ENCODE results near the gene RBM7.

The RBM7 gene

GRCh38 chr11:114397349-114397982 lies 3.0 kb upstream of the RBM7 start:
- H3K9ac ChIP-seq (ENCODE audit: insufficient read length, low read depth) = no peak overlapping the region
- H3K27me3 ChIP-seq (ENCODE audit: insufficient read depth, insufficient read length) = no peaks in the 10 kb centered on the region
- H3K36me3 ChIP-seq (ENCODE audit: insufficient read depth, insufficient read length, low read length) = no peaks in the 10 kb centered on the region
- TF ChIP-seq YY1 (IDR thresholded peaks at IDR 0.05; ENCODE audit: insufficient read depth, insufficient read length) = no peak
- TF ChIP-seq ZNF274 (IDR thresholded peaks at IDR 0.05; ENCODE audit: low read depth, low read length) = no peak
- TF ChIP-seq SUZ12 (IDR thresholded peaks at IDR 0.05; ENCODE audit: extremely low read depth, insufficient read depth, insufficient read length) = no peak
- H3K4me1 ChIP-seq (ENCODE audit: insufficient read depth, insufficient read length) = no peaks in the 10 kb centered on the region
- no peaks in the 10 kb centered on the region for H3K9me3 ChIP-seq (ENCODE audit: insufficient read depth, low read length)
- H3K4me3 ChIP-seq (ENCODE audit: insufficient read length, low read depth) = no peak overlapping the region
- DNase-seq (ENCODE audit: low read depth, low spot score) = no peak

GRCh38 chr11:114398303-114398920 lies 2.1 kb upstream of the RBM7 start:
- DNase-seq (ENCODE audit: low read depth, low spot score) = no peak
- no peak overlapping the region for H3K4me3 ChIP-seq (ENCODE audit: insufficient read length, low read depth)
- no peaks in the 10 kb centered on the region for H3K9me3 ChIP-seq (ENCODE audit: insufficient read depth, low read length)
- H3K27me3 ChIP-seq (ENCODE audit: insufficient read depth, insufficient read length) = no peaks in the 10 kb centered on the region
- TF ChIP-seq YY1 (IDR thresholded peaks at IDR 0.05; ENCODE audit: insufficient read depth, insufficient read length) = no peak
- no peak for TF ChIP-seq ZNF274 (IDR thresholded peaks at IDR 0.05; ENCODE audit: low read depth, low read length)
- no peak for TF ChIP-seq SUZ12 (IDR thresholded peaks at IDR 0.05; ENCODE audit: extremely low read depth, insufficient read depth, insufficient read length)
- H3K4me1 ChIP-seq (ENCODE audit: insufficient read depth, insufficient read length) = no peaks in the 10 kb centered on the region
- peaks cover 9% of the 10 kb centered on the region for H3K36me3 ChIP-seq (ENCODE audit: insufficient read depth, insufficient read length, low read length)
- no peak overlapping the region for H3K9ac ChIP-seq (ENCODE audit: insufficient read length, low read depth)

DNA sequence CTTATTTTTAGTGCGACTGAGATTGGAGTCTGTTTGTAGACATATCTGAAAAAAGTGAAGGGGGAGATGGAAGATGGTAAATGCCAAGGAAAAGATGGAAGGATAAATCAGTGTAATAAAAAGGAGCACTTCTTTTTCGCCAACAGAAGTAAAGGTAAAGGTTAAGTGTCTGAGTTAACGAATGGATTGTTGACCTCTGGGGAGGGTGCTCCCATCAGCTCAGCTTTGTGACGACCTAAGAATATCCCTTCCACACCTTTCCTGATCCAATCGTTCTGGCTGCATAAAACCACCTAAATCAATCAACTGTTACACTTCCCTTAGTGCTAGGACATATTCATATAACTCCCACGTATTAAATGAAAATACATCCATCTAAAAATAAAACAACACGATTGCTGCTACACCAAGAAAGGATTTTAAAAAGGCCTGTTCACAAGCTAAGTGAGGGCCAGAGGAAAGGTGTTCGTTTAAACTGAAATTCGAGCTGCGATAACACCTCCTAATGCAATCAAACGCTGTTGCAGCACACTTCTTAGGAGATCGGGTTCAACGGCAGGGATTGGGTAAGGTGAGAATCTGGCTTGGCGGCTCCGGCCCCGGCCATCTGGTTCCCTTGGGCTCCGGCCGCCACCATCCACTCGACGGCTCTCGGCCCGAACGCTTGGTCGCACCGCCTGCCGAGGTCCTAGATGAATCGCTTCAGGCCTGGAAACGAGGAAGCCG lies 813 bp upstream of the RBM7 start:
- H3K4me1 ChIP-seq (ENCODE audit: insufficient read depth, insufficient read length) = no peaks in the 10 kb centered on the region
- peak overlapping the region; percentile 98 for H3K9ac ChIP-seq (ENCODE audit: insufficient read length, low read depth)
- peaks cover 19% of the 10 kb centered on the region for H3K36me3 ChIP-seq (ENCODE audit: insufficient read depth, insufficient read length, low read length)
- H3K9me3 ChIP-seq (ENCODE audit: insufficient read depth, low read length) = no peaks in the 10 kb centered on the region
- peak; percentile 27 for DNase-seq (ENCODE audit: low read depth, low spot score)
- no peaks in the 10 kb centered on the region for H3K27me3 ChIP-seq (ENCODE audit: insufficient read depth, insufficient read length)
- TF ChIP-seq SUZ12 (IDR thresholded peaks at IDR 0.05; ENCODE audit: extremely low read depth, insufficient read depth, insufficient read length) = no peak
- TF ChIP-seq YY1 (IDR thresholded peaks at IDR 0.05; ENCODE audit: insufficient read depth, insufficient read length) = no peak
- TF ChIP-seq ZNF274 (IDR thresholded peaks at IDR 0.05; ENCODE audit: low read depth, low read length) = no peak
- H3K4me3 ChIP-seq (ENCODE audit: insufficient read length, low read depth) = peak overlapping the region; percentile 95

DNA sequence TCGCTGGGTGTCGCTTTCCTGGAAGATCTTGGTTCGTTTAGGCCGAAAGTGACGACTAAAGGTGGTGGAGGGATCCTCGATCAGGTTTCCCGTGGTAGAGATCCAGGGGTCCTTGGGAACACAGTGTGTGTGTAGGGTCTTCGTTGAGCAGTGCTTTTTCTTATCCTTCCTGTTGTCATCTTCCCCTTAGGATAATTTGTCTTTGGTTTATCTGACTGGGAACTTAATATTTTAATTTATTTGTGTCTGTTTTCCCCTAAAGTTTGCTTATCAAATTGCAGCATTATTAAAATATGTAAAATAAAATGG lies 403 bp downstream of the RBM7 start:
- Histone ChIP-seq H3K4me1 (ENCODE audit: insufficient read depth, insufficient read length) (no peaks in the 10 kb centered on the region), H3K9ac (ENCODE audit: insufficient read length, low read depth) (peak overlapping the region; percentile 90), H3K27me3 (ENCODE audit: insufficient read depth, insufficient read length) (no peaks in the 10 kb centered on the region), H3K9me3 (ENCODE audit: insufficient read depth, low read length) (no peaks in the 10 kb centered on the region), H3K4me3 (ENCODE audit: insufficient read length, low read depth) (peak overlapping the region; percentile 95), H3K36me3 (ENCODE audit: insufficient read depth, insufficient read length, low read length) (peaks cover 30% of the 10 kb centered on the region)
- no peak for DNase-seq (ENCODE audit: low read depth, low spot score)
- TF ChIP-seq SUZ12 (IDR thresholded peaks at IDR 0.05; ENCODE audit: extremely low read depth, insufficient read depth, insufficient read length) = no peak
- no peak for TF ChIP-seq YY1 (IDR thresholded peaks at IDR 0.05; ENCODE audit: insufficient read depth, insufficient read length)
- TF ChIP-seq ZNF274 (IDR thresholded peaks at IDR 0.05; ENCODE audit: low read depth, low read length) = no peak

GRCh38 chr11:114401311-114401710 lies 845 bp downstream of the RBM7 start:
- TF ChIP-seq SUZ12 (IDR thresholded peaks at IDR 0.05; ENCODE audit: extremely low read depth, insufficient read depth, insufficient read length) = no peak
- no peak for TF ChIP-seq ZNF274 (IDR thresholded peaks at IDR 0.05; ENCODE audit: low read depth, low read length)
- no peak for TF ChIP-seq YY1 (IDR thresholded peaks at IDR 0.05; ENCODE audit: insufficient read depth, insufficient read length)
- DNase-seq (ENCODE audit: low read depth, low spot score) = no peak
- no peaks in the 10 kb centered on the region for H3K27me3 ChIP-seq (ENCODE audit: insufficient read depth, insufficient read length)
- peaks cover 35% of the 10 kb centered on the region for H3K36me3 ChIP-seq (ENCODE audit: insufficient read depth, insufficient read length, low read length)
- H3K4me1 ChIP-seq (ENCODE audit: insufficient read depth, insufficient read length) = no peaks in the 10 kb centered on the region
- peak overlapping the region; percentile 90 for H3K9ac ChIP-seq (ENCODE audit: insufficient read length, low read depth)
- no peaks in the 10 kb centered on the region for H3K9me3 ChIP-seq (ENCODE audit: insufficient read depth, low read length)
- peak overlapping the region; percentile 95 for H3K4me3 ChIP-seq (ENCODE audit: insufficient read length, low read depth)

GRCh38 chr11:114412946-114413345 lies 12.5 kb downstream of the RBM7 start:
- no peak for DNase-seq (ENCODE audit: low read depth, low spot score)
- no peaks in the 10 kb centered on the region for H3K27me3 ChIP-seq (ENCODE audit: insufficient read depth, insufficient read length)
- H3K9ac ChIP-seq (ENCODE audit: insufficient read length, low read depth) = no peak overlapping the region
- H3K9me3 ChIP-seq (ENCODE audit: insufficient read depth, low read length) = no peaks in the 10 kb centered on the region; the same call in 1 of the 2 replicates
- H3K36me3 ChIP-seq (ENCODE audit: insufficient read depth, insufficient read length, low read length) = peaks cover 17% of the 10 kb centered on the region
- no peak overlapping the region for H3K4me3 ChIP-seq (ENCODE audit: insufficient read length, low read depth)
- H3K4me1 ChIP-seq (ENCODE audit: insufficient read depth, insufficient read length) = no peaks in the 10 kb centered on the region
- TF ChIP-seq ZNF274 (IDR thresholded peaks at IDR 0.05; ENCODE audit: low read depth, low read length) = no peak
- TF ChIP-seq SUZ12 (IDR thresholded peaks at IDR 0.05; ENCODE audit: extremely low read depth, insufficient read depth, insufficient read length) = no peak
- TF ChIP-seq YY1 (IDR thresholded peaks at IDR 0.05; ENCODE audit: insufficient read depth, insufficient read length) = no peak

- DNase-seq (ENCODE audit: low read depth, low spot score) = peak; percentile 28
- H3K9me3 ChIP-seq (ENCODE audit: insufficient read depth, low read length) = no peaks in the 10 kb centered on the region; the same call in 1 of the 2 replicates
- TF ChIP-seq ZNF274 (IDR thresholded peaks at IDR 0.05; ENCODE audit: low read depth, low read length) = no peak
- TF ChIP-seq SUZ12 (IDR thresholded peaks at IDR 0.05; ENCODE audit: extremely low read depth, insufficient read depth, insufficient read length) = no peak
- TF ChIP-seq YY1 (IDR thresholded peaks at IDR 0.05; ENCODE audit: insufficient read depth, insufficient read length) = no peak
- H3K4me3 ChIP-seq (ENCODE audit: insufficient read length, low read depth) = no peak overlapping the region
- H3K36me3 ChIP-seq (ENCODE audit: insufficient read depth, insufficient read length, low read length) = peaks cover 10% of the 10 kb centered on the region
- no peaks in the 10 kb centered on the region for H3K4me1 ChIP-seq (ENCODE audit: insufficient read depth, insufficient read length)
- H3K9ac ChIP-seq (ENCODE audit: insufficient read length, low read depth) = peak overlapping the region; percentile 2
- H3K27me3 ChIP-seq (ENCODE audit: insufficient read depth, insufficient read length) = no peaks in the 10 kb centered on the region
Measured at GRCh38 chr11:114413958-114414357, 13.5 kb downstream of the RBM7 start.

All from NT2/D1 (cell line).